Activated CD8-positive, alpha-beta memory T cell treated with anti-CD3 and anti-CD28 coated beads for 48 hours (primary cell): Measurements from ENCODE around the gene METTL1.
"Not testable (repeated sequence)": the region's sequence is repeated elsewhere in the genome, so short reads cannot be mapped to it uniquely, and the experiment has no call there.

Experiments
- DNase-seq, 3 experiments: peaks; one replicate each; pipeline ENCODE4 v3.0.0-alpha.2; 2020; ENCODE audit warnings: low read depth in 2 of 3, low spot score in 2 of 3

METTL1 gene

GRCh38 chr12:57724936-57725740 is 46.8 kb downstream of the METTL1 start:
- DNase-seq, result no peak

GRCh38 chr12:57724003-57724935 is 47.6 kb downstream of the METTL1 start:
- no peak for DNase-seq

GRCh38 chr12:57723630-57723962 is 48.3 kb downstream of the METTL1 start:
- no peak for DNase-seq

GRCh38 chr12:57722716-57723629 is 48.9 kb downstream of the METTL1 start:
- DNase-seq, result no peak

- not testable (repeated sequence) for DNase-seq
These were observed 49.9 kb downstream of the METTL1 start for GRCh38 chr12:57721846-57722608.

- no peak for DNase-seq
These were observed 51.0 kb downstream of the METTL1 start for GRCh38 chr12:57720606-57721595.

- no peak for DNase-seq
These were observed 51.9 kb downstream of the METTL1 start for GRCh38 chr12:57719777-57720605.

- no peak for DNase-seq
These were observed 53.0 kb downstream of the METTL1 start for GRCh38 chr12:57718641-57719528.
